HEK293T (cell line): ENCODE measurements around the gene FLNB.

Experiments
- CTCF ChIA-PET: fragments of 350-600 bp; formaldehyde crosslinking; extraction: SDS; loops from one replicate; lab custom pipeline; 2021; ENCODE audit warnings: antibody characterized with exemption, inconsistent platforms; lab: Yijun Ruan, JAX
- POLR2A ChIA-PET: fragments of 350-600 bp; formaldehyde crosslinking; extraction: SDS; loops from one replicate; lab custom pipeline; 2020; ENCODE audit warnings: antibody characterized with exemption, inconsistent platforms; lab: Yijun Ruan, JAX
- DNase-seq: peaks from one replicate; pipeline ENCODE4 v3.0.0; 2012; ENCODE audit warnings: mixed read lengths; ENCODE audit errors: extremely low spot score
- ARNT ChIP-seq: fragments of 450-650 bp; IDR thresholded peaks from 2 replicates; pipeline ENCODE4 v1.6.1; 2017; ENCODE audit warnings: mild to moderate bottlenecking
- BHLHE40 ChIP-seq: fragments of 450-650 bp; IDR thresholded peaks from 2 replicates; pipeline ENCODE4 v1.6.1; 2016; ENCODE audit warnings: mild to moderate bottlenecking, moderate library complexity, borderline replicate concordance
- CTBP1 ChIP-seq: fragments of 450-650 bp; IDR thresholded peaks from 2 replicates; pipeline ENCODE4 v1.6.1; 2016; ENCODE audit warnings: borderline replicate concordance
- ELF4 ChIP-seq: fragments of 450-650 bp; IDR thresholded peaks from 2 replicates; pipeline ENCODE4 v1.6.1; 2017; ENCODE audit warnings: antibody characterized with exemption
- FOXA1 ChIP-seq: fragments of 450-650 bp; IDR thresholded peaks from 2 replicates; pipeline ENCODE4 v1.6.1; 2016; ENCODE audit warnings: mild to moderate bottlenecking
- FOXK2 ChIP-seq: fragments of 450-650 bp; IDR thresholded peaks from 2 replicates; pipeline ENCODE4 v1.6.1; 2016; ENCODE audit warnings: mild to moderate bottlenecking
- FOXM1 ChIP-seq: fragments of 450-650 bp; IDR thresholded peaks from 2 replicates; pipeline ENCODE4 v1.6.1; 2017; ENCODE audit warnings: mild to moderate bottlenecking, borderline replicate concordance
- HDGF ChIP-seq: fragments of 450-650 bp; IDR thresholded peaks from 2 replicates; pipeline ENCODE4 v1.6.1; 2017; ENCODE audit warnings: antibody characterized with exemption, borderline replicate concordance
- L3MBTL2 ChIP-seq: fragments of 450-650 bp; conservative IDR thresholded peaks from 2 replicates; pipeline ENCODE4 v1.6.1; 2016; ENCODE audit warnings: mild to moderate bottlenecking
- LEF1 ChIP-seq: fragments of 450-650 bp; IDR thresholded peaks from 2 replicates; pipeline ENCODE4 v1.6.1; 2017; ENCODE audit warnings: mild to moderate bottlenecking, borderline replicate concordance
- NFRKB ChIP-seq: fragments of 450-650 bp; IDR thresholded peaks from 2 replicates; pipeline ENCODE4 v1.6.1; 2016; ENCODE audit warnings: mild to moderate bottlenecking, moderate library complexity
- PKNOX1 ChIP-seq: fragments of 450-650 bp; IDR thresholded peaks from 2 replicates; pipeline ENCODE4 v1.6.1; 2016
- SP1 ChIP-seq: fragments of 450-650 bp; IDR thresholded peaks from 2 replicates; pipeline ENCODE4 v1.6.1; 2017
- SUZ12 ChIP-seq: fragments of 450-650 bp; IDR thresholded peaks from 2 replicates; pipeline ENCODE4 v1.6.1; 2016; ENCODE audit warnings: mild to moderate bottlenecking
- TARDBP ChIP-seq: fragments of 450-650 bp; IDR thresholded peaks from 2 replicates; pipeline ENCODE4 v1.6.1; 2016
- ZNF384 ChIP-seq: fragments of 450-650 bp; IDR thresholded peaks from 2 replicates; pipeline ENCODE4 v1.6.1; 2016

FLNB gene

GRCh38 chr3:58167431-58168351 lies 159.5 kb downstream of the FLNB start:
- CTCF ChIA-PET, result interaction anchor here (0.6 to 2.1 kb wide), 10 partner anchors 10 to 439 kb away, joined by 3 to 14 read pairs (median 3); no protein-coding TSS in a partner anchor
- POLR2A ChIA-PET, result interaction anchor here (0.6 kb wide), 1 partner anchor 104 kb away, joined by 3 read pairs; no protein-coding TSS in a partner anchor
- peak; percentile 82 for DNase-seq
- no peak for TF ChIP-seq BHLHE40
- TF ChIP-seq TARDBP, result no peak
- no peak for TF ChIP-seq LEF1
- TF ChIP-seq CTBP1, result no peak
- TF ChIP-seq FOXK2, result no peak

- DNase-seq, result no peak
- no peak for TF ChIP-seq SP1
- TF ChIP-seq SUZ12, result no peak
- TF ChIP-seq L3MBTL2, result no peak
- no peak for TF ChIP-seq CTBP1
- TF ChIP-seq PKNOX1, result no peak
- no peak for TF ChIP-seq FOXM1
- POLR2A ChIA-PET, result no interaction called here
- CTCF ChIA-PET, result no interaction called here
These were observed 160.3 kb downstream of the FLNB start for GRCh38 chr3:58168498-58168897.

- ChIA-PET CTCF (no interaction called here), POLR2A (no interaction called here)
- TF ChIP-seq TARDBP (no peak), FOXM1 (no peak)
- no peak for DNase-seq
These were observed 161.1 kb downstream of the FLNB start for GRCh38 chr3:58169371-58169770.

- TF ChIP-seq FOXM1 (no peak), HDGF (no peak), ELF4 (no peak), SUZ12 (no peak), SP1 (no peak), ZNF384 (no peak), FOXA1 (no peak), BHLHE40 (no peak), PKNOX1 (no peak), LEF1 (no peak), CTBP1 (no peak), FOXK2 (no peak), ARNT (no peak), L3MBTL2 (no peak), TARDBP (no peak), NFRKB (no peak)
- no peak for DNase-seq
- POLR2A ChIA-PET, result no interaction called here
- CTCF ChIA-PET, result no interaction called here
These were observed 162.2 kb downstream of the FLNB start for GRCh38 chr3:58170376-58170775.

GRCh38 chr3:58171126-58171525 lies 162.9 kb downstream of the FLNB start:
- no peak for DNase-seq
- no peak for TF ChIP-seq SP1
- no peak for TF ChIP-seq LEF1
- no peak for TF ChIP-seq ELF4
- CTCF ChIA-PET, result no interaction called here
- POLR2A ChIA-PET, result no interaction called here

- DNase-seq, result no peak
- ChIA-PET CTCF (interaction anchor here (0.7 to 0.9 kb wide), 2 partner anchors 168 to 173 kb away, joined by 3 read pairs; no protein-coding TSS in a partner anchor), POLR2A (no interaction called here)
- no peak for TF ChIP-seq SUZ12
These were observed 164.9 kb downstream of the FLNB start for GRCh38 chr3:58173029-58173668.

- TF ChIP-seq SP1 (no peak), PKNOX1 (no peak), HDGF (no peak), L3MBTL2 (no peak), BHLHE40 (no peak), FOXA1 (no peak), TARDBP (no peak), ELF4 (no peak), FOXK2 (no peak), FOXM1 (no peak), NFRKB (no peak), LEF1 (no peak), ZNF384 (no peak), ARNT (no peak), CTBP1 (no peak), SUZ12 (no peak)
- ChIA-PET CTCF (interaction anchor here (0.6 to 0.9 kb wide), 2 partner anchors 169 to 286 kb away, joined by 3 read pairs; no protein-coding TSS in a partner anchor), POLR2A (no interaction called here)
- DNase-seq, result peak; percentile 28
These were observed 165.6 kb downstream of the FLNB start for GRCh38 chr3:58173669-58174398.
